Measurements from ENCODE around the gene HDDC3. TPM values are rescaled to one million over a fixed set of nuclear protein-coding genes. Genes with fewer than 3 reads are reported as not detected.
"Not testable (repeated sequence)": the region's sequence is repeated elsewhere in the genome, so short reads cannot be mapped to it uniquely, and the experiment has no call there.

Gene HDDC3
- total RNA-seq, 4 donors from 2014 or later: 12.0 to 21.1 (median 19.4) TPM

DNA sequence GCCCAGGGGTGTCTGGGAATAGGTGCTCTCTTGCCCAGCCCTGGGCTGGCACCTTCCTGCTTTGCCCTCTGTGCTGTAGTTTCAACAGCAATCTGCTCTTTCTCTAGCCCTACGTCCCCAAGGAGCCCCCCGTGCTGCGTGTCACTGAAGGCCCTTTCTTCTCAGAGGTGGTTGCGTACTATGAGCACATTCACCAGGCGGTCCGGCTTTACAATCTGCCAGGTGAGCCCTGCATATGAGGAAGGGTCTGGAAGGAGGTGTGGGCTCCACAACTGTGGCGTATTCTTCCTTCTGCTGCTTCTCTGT, 19.6 kb downstream of the HDDC3 start:
- no peak overlapping the region for H3K4me3 ChIP-seq (ENCODE audit: low read depth, poor library complexity, severe bottlenecking)
- intact Hi-C loops (cut with DNase I; ENCODE audit: low total_unique reads): no loop called here
- 93 to 97% methylated on average over 7 of the region's 7 CpGs for WGBS, 2 donors
- no peak for DNase-seq (ENCODE audit: low spot score in 2 of 2)
- no peak for TF ChIP-seq POLR2A (IDR thresholded peaks at IDR 0.05)

DNA sequence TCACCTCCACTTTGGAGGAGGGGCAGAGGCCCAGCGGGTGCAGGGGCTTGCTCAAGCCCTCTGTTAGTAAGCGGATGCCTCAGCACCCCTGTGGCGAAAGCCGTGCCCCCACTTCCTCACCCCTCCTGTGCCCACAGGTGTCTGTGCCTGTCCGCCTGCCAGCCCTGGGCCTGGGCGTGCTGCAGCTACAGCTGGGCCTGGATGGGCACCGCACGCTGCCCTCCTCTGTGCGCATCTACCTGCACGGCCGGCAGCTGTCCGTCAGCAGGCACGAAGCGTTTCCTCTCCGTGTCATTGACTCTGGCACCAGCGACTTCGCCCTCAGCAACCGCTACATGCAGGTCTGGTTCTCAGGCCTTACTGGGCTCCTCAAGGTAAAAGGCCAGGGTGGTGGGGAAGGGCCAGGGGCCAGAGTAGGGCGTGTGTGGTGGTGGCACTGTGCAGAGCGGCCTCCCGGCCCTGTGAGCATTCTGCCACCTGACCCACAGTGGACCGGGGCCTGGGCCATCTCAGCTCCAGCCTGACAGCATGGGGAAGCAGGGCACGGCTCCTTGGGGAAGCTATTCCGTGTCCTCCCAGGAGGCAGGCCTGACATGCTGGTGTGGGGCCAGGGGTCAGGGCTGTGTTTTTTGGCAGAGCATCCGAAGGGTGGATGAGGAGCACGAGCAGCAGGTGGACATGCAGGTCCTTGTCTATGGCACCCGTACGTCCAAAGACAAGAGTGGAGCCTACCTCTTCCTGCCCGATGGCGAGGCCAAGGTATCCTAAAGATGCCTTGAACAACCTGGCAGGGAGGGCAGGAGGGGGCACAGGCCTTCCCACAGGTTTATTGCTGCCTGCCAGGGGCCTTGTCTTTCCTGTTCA, 20.2 kb downstream of the HDDC3 start:
- no peak for TF ChIP-seq POLR2A (IDR thresholded peaks at IDR 0.05)
- TF ChIP-seq, protein P1, sequence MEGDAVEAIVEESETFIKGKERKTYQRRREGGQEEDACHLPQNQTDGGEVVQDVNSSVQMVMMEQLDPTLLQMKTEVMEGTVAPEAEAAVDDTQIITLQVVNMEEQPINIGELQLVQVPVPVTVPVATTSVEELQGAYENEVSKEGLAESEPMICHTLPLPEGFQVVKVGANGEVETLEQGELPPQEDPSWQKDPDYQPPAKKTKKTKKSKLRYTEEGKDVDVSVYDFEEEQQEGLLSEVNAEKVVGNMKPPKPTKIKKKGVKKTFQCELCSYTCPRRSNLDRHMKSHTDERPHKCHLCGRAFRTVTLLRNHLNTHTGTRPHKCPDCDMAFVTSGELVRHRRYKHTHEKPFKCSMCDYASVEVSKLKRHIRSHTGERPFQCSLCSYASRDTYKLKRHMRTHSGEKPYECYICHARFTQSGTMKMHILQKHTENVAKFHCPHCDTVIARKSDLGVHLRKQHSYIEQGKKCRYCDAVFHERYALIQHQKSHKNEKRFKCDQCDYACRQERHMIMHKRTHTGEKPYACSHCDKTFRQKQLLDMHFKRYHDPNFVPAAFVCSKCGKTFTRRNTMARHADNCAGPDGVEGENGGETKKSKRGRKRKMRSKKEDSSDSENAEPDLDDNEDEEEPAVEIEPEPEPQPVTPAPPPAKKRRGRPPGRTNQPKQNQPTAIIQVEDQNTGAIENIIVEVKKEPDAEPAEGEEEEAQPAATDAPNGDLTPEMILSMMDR (IDR thresholded peaks at IDR 0.05): no peak
- DNase-seq (ENCODE audit: low spot score in 2 of 2): no peak
- WGBS, 2 donors: 94 to 96% methylated on average over 27 to 28 of the region's 30 CpGs

DNA sequence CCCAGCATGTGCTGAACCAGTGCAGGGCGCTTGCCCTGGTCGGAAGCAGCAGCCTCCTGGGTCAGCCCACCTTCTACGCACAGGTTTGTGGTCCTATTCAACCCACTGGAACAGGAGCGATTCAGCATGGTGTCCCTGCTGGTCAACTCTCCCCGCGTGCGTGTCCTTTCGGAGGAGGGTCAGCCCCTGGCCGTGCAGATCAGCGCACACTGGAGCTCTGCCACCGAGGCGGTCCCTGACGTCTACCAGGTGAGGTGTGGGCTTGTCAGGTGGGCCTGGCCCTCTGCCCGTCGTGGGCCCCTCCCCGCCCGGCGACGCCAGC, 21.1 kb downstream of the HDDC3 start:
- 84 to 92% methylated on average over 5 to 19 of the region's 19 CpGs for WGBS, 2 donors
- intact Hi-C loops (cut with DNase I; ENCODE audit: low total_unique reads): no loop called here
- TF ChIP-seq, protein P1 (IDR thresholded peaks at IDR 0.05): no peak
- no peak for TF ChIP-seq POLR2A (IDR thresholded peaks at IDR 0.05)
- no peak overlapping the region for H3K4me3 ChIP-seq (ENCODE audit: low read depth, poor library complexity, severe bottlenecking)
- no peak for DNase-seq (ENCODE audit: low spot score in 2 of 2)

More for the DNA sequence above, 20.2 kb downstream of the HDDC3 start:
- no peak overlapping the region for H3K4me3 ChIP-seq (ENCODE audit: low read depth, poor library complexity, severe bottlenecking)
- intact Hi-C loops (cut with DNase I; ENCODE audit: low total_unique reads): no loop called here

DNA sequence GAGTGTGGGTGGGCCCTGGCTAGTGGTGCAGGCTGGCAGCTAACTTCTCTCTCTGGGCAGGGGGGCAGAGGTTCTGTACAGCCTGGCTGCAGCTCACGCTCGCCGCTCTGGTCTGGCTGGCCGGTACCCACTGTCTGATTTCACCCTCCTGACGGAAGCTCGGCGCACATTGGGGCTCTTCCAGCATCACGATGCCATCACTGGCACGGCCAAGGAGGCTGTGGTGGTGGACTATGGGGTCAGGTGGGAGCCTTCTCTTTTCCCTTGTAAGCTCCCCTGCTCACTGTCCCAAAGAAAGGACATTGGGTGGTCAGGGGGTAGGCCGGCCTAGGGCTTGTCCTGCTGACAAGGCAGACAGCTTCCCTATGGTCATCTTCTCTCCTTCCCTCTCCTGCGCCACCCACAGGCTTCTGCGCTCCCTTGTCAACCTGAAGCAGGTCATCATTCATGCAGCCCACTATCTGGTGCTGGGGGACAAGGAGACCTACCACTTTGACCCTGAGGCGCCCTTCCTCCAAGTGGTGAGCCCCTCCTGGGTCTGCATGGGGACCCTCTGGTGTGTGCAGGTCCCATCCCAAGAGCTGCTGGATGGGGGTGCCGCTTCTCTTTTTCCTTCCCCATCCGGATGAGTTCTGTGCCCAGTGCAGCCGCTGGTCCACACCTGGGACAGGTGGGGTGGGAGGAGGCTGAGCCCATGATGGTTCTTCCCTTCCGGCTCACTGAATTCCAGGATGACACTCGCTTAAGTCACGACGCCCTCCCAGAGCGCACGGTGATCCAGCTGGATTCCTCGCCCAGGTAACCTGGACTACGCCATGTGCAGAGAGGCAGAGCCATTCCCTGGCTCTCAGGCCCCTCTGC, 21.7 kb downstream of the HDDC3 start:
- DNase-seq (ENCODE audit: low spot score in 2 of 2): no peak
- intact Hi-C loops (cut with DNase I; ENCODE audit: low total_unique reads): no loop called here
- WGBS, 2 donors: 94 to 95% methylated on average over 22 to 24 of the region's 24 CpGs
- no peak for TF ChIP-seq POLR2A (IDR thresholded peaks at IDR 0.05)
- TF ChIP-seq, protein P1 (IDR thresholded peaks at IDR 0.05): no peak
- H3K4me3 ChIP-seq (ENCODE audit: low read depth, poor library complexity, severe bottlenecking): no peak overlapping the region

DNA sequence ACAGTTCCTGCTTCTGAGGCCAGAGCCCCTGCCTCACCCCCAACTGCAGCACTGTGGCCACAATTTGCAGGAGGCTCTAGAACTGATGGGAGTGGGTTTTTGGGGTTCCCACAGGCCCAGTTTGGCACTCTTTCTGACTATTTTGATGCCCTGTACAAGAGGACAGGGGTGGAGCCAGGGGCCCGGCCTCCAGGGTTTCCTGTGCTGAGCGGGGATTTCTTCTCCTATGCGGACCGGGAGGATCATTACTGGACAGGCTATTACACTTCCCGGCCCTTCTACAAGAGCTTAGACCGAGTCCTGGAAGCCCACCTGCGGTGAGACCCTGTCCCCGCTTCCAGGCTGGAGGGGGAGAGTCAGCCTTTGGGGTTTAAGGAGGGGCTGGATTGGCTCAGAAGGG, 22.4 kb downstream of the HDDC3 start:
- intact Hi-C loops (cut with DNase I; ENCODE audit: low total_unique reads): no loop called here
- WGBS, 2 donors: 95 to 96% methylated on average over 8 of the region's 8 CpGs
- TF ChIP-seq, protein P1 (IDR thresholded peaks at IDR 0.05): no peak
- TF ChIP-seq POLR2A (IDR thresholded peaks at IDR 0.05): no peak
- DNase-seq (ENCODE audit: low spot score in 2 of 2): no peak
- H3K4me3 ChIP-seq (ENCODE audit: low read depth, poor library complexity, severe bottlenecking): no peak overlapping the region

DNA sequence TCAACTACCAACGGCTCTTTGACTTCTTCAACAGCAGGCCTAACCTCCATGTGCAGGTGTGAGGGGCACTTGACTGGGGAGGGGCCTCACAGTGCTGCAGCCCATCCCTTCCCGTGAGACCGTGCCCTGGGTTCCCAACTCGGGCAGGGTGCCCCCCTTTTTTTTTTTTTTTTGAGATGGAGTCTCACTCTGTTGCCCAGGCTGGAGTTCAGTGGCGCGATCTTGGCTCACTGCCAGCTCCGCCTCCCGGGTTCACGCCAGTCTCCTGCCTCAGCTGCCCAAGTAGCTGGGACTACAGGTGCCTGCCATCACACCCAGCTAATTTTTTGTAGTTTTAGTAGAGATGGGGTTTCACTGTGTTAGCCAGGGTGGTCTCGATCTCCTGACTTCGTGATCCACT, 22.9 kb downstream of the HDDC3 start:
- DNase-seq (ENCODE audit: low spot score in 2 of 2); intact Hi-C loops (cut with DNase I; ENCODE audit: low total_unique reads); H3K4me3 ChIP-seq (ENCODE audit: low read depth, poor library complexity, severe bottlenecking): not testable (repeated sequence)
- 69 to 87% methylated on average over 11 of the region's 11 CpGs for WGBS, 2 donors

Data from lower leg skin (tissue), 4 donors.